22Rv1 (cell line): ENCODE results near the gene ALLC.

ENCODE experiments used
- H3K27ac ChIP-seq: fragments of 450-650 bp; 2 replicates; pipeline ENCODE4 v1.5.1; 2017
- ZFX ChIP-seq: fragments of 450-650 bp; IDR thresholded peaks from 2 replicates; pipeline ENCODE4 v1.6.1; 2017; ENCODE audit warnings: antibody characterized with exemption, borderline replicate concordance
- TF ChIP-seq, protein P1 (sequence below): fragments of 450-650 bp; IDR thresholded peaks from 2 replicates; pipeline ENCODE4 v1.5.1; 2017; ENCODE audit warnings: mild to moderate bottlenecking

The ALLC gene

GRCh38 chr2:3689998-3690748 lies 32.2 kb downstream of the ALLC start:
- TF ChIP-seq ZFX = no peak
- TF ChIP-seq, protein P1, sequence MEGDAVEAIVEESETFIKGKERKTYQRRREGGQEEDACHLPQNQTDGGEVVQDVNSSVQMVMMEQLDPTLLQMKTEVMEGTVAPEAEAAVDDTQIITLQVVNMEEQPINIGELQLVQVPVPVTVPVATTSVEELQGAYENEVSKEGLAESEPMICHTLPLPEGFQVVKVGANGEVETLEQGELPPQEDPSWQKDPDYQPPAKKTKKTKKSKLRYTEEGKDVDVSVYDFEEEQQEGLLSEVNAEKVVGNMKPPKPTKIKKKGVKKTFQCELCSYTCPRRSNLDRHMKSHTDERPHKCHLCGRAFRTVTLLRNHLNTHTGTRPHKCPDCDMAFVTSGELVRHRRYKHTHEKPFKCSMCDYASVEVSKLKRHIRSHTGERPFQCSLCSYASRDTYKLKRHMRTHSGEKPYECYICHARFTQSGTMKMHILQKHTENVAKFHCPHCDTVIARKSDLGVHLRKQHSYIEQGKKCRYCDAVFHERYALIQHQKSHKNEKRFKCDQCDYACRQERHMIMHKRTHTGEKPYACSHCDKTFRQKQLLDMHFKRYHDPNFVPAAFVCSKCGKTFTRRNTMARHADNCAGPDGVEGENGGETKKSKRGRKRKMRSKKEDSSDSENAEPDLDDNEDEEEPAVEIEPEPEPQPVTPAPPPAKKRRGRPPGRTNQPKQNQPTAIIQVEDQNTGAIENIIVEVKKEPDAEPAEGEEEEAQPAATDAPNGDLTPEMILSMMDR = no peak
- H3K27ac ChIP-seq = no peak overlapping the region

DNA sequence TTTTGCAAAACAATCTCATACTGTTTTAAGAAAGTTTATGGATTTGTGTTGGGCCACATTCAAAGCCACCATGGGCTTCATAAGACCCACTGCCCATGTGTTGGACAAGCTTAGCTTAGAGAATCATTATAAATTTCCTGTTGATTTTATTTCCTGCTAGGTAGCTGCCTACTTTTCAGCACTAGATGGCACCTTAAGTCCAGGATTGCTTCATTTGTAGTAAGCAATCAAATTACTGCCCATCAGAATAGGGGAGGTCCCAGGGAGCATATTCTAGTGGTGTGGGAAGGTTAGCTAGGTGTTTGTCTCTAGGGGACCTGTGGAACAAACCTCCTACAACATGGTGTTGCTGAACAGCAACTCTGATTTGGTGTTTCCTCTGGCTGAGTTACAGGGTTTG lies 34.4 kb downstream of the ALLC start:
- no peak for TF ChIP-seq ZFX
- TF ChIP-seq, protein P1 = peak; percentile 56

GRCh38 chr2:3696545-3696944 lies 38.5 kb downstream of the ALLC start:
- TF ChIP-seq, protein P1 = no peak
- TF ChIP-seq ZFX = no peak
- no peak overlapping the region for H3K27ac ChIP-seq

More for the DNA sequence above, 34.4 kb downstream of the ALLC start:
- H3K27ac ChIP-seq = no peak overlapping the region

GRCh38 chr2:3701071-3701470 lies 43.1 kb downstream of the ALLC start:
- no peak overlapping the region for H3K27ac ChIP-seq

DNA sequence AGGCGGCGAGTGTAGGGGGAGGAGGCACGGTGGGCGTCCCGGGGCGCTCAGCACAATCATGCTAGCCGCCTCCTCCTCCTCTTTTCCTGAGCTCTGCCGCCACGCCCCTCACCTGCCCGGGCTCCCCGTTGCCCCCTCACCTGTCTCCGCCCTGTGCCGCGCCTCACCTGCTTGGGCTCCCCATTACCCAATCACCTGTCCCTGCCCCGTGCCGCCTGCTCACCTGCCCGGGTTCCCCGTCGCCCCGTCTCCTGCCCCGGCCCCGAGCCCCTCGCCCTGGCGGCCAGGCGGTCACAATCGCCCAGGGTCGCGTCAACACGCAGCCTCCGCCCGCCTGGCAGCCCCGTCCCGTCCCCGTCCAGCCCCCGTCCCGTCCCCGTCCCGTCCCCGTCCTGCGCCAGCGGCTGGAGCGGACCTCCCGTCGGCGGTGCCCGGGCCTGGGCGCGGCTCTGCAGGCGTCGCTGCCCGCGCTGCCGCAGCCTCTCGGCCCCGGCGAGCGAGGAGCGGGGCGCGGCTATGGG lies 45.3 kb downstream of the ALLC start, which contains the start of gene DCDC2C:
TSS of gene DCDC2C (plus strand) at position 340 of the 521 bp plus-strand sequence. CDS start at position 517, 177 bp downstream.
- H3K27ac ChIP-seq = no peak within 1 kb of the TSS
- no peak for TF ChIP-seq ZFX
- TF ChIP-seq, protein P1 = no peak

More at GRCh38 chr2:3701071-3701470, 43.1 kb downstream of the ALLC start:
- TF ChIP-seq, protein P1 = no peak
- no peak for TF ChIP-seq ZFX

DNA sequence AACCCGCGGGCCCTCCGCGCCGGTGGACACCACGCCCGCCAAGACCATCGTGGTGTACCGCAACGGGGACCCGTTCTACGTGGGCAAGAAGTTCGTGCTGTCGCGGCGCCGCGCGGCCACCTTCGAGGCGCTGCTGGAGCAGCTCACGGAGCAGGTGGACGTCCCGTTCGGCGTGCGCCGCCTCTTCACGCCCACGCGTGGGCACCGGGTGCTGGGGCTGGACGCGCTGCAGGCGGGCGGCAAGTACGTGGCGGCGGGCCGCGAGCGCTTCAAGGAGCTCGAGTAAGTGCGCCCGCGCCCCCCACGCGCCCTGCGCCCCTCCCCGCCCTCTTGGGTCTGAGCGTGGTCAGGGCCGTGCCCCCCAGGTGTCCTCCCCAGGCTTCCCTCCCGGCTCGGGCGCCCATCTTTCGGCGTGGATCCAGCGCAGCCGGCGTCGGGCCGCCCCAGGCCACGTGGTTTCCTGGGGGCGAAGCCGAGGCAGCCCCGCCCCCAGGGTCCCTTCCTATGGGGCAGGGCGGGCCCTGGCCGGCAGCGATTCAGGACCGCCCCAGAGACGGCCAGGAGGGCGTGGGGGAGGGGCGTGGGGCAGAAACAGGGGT lies 45.9 kb downstream of the ALLC start:
- TF ChIP-seq, protein P1 = no peak
- TF ChIP-seq ZFX = no peak
- H3K27ac ChIP-seq = no peak overlapping the region

GRCh38 chr2:3704692-3705091 lies 46.7 kb downstream of the ALLC start:
- H3K27ac ChIP-seq = no peak overlapping the region
- no peak for TF ChIP-seq ZFX
- TF ChIP-seq, protein P1 = no peak
